RWPE2 (cell line): ENCODE results near the gene TRPM2.

ENCODE experiments used
- ATAC-seq: fragments of 200-7000 bp; cut with Tn5 transposase; 3 replicates; pipeline ENCODE4 v1.9.1; 2021; ENCODE audit warnings: low read depth
- DNase-seq: peaks from one replicate; pipeline ENCODE4 v3.0.0-alpha.2; 2020; ENCODE audit warnings: low spot score
- H3K27ac ChIP-seq: fragments of 450-650 bp; 2 replicates; pipeline ENCODE4 v1.5.1; 2017; ENCODE audit warnings: mild to moderate bottlenecking; ENCODE audit not compliant: poor library complexity, severe bottlenecking
- H3K27me3 ChIP-seq: fragments of 250-450 bp; sonication (Bioruptor Pico); 2 replicates; pipeline ENCODE4 v1.5.1; 2021; ENCODE audit warnings: mild to moderate bottlenecking, moderate library complexity; ENCODE audit not compliant: insufficient read depth, poor library complexity, severe bottlenecking
- H3K36me3 ChIP-seq: fragments of 250-450 bp; sonication (Bioruptor Pico); 2 replicates; pipeline ENCODE4 v1.5.1; 2020; ENCODE audit warnings: low read depth, mild to moderate bottlenecking, moderate library complexity
- H3K4me1 ChIP-seq: fragments of 250-450 bp; sonication (Bioruptor Pico); 2 replicates; pipeline ENCODE4 v1.5.1; 2021; ENCODE audit warnings: mild to moderate bottlenecking, moderate library complexity; ENCODE audit not compliant: insufficient read depth, poor library complexity, severe bottlenecking
- H3K4me3 ChIP-seq: fragments of 250-450 bp; sonication (Bioruptor Pico); 2 replicates; pipeline ENCODE4 v1.5.1; 2021; ENCODE audit warnings: mild to moderate bottlenecking, moderate library complexity; ENCODE audit not compliant: severe bottlenecking
- H3K9me3 ChIP-seq: fragments of 250-450 bp; sonication (Bioruptor Pico); 2 replicates; pipeline ENCODE4 v1.5.1; 2021; ENCODE audit warnings: mild to moderate bottlenecking, moderate library complexity; ENCODE audit not compliant: severe bottlenecking
- CTCF ChIP-seq: fragments of 450-650 bp; IDR thresholded peaks from one replicate; pipeline ENCODE4 v1.5.1; 2017; ENCODE audit warnings: mild to moderate bottlenecking, moderate library complexity; ENCODE audit not compliant: poor library complexity, severe bottlenecking

The TRPM2 gene

GRCh38 chr21:44466996-44467858 is 113.8 kb downstream of the TRPM2 start:
- H3K27me3 ChIP-seq = no peaks in the 10 kb centered on the region
- H3K27ac ChIP-seq = no peak overlapping the region
- no peaks in the 10 kb centered on the region for H3K36me3 ChIP-seq
- ATAC-seq (no peak), DNase-seq (no peak)
- H3K9me3 ChIP-seq = no peaks in the 10 kb centered on the region
- no peaks in the 10 kb centered on the region for H3K4me1 ChIP-seq
- TF ChIP-seq CTCF = no peak
- H3K4me3 ChIP-seq = no peak overlapping the region

- DNase-seq (no peak), ATAC-seq (no peak)
- H3K9me3 ChIP-seq = no peaks in the 10 kb centered on the region
- no peak overlapping the region for H3K27ac ChIP-seq
- TF ChIP-seq CTCF = no peak
- no peaks in the 10 kb centered on the region for H3K36me3 ChIP-seq
- no peaks in the 10 kb centered on the region for H3K4me1 ChIP-seq
- no peak overlapping the region for H3K4me3 ChIP-seq
- H3K27me3 ChIP-seq = no peaks in the 10 kb centered on the region
Measured at GRCh38 chr21:44467859-44468195, 114.4 kb downstream of the TRPM2 start.

- no peaks in the 10 kb centered on the region for H3K9me3 ChIP-seq
- no peaks in the 10 kb centered on the region for H3K27me3 ChIP-seq
- no peak overlapping the region for H3K4me3 ChIP-seq
- no peaks in the 10 kb centered on the region for H3K36me3 ChIP-seq
- no peak for TF ChIP-seq CTCF
- H3K4me1 ChIP-seq = no peaks in the 10 kb centered on the region
- ATAC-seq (no peak), DNase-seq (no peak)
- no peak overlapping the region for H3K27ac ChIP-seq
Measured at GRCh38 chr21:44471341-44471740, 117.9 kb downstream of the TRPM2 start.

- Histone ChIP-seq H3K9me3 (no peaks in the 10 kb centered on the region), H3K4me1 (no peaks in the 10 kb centered on the region), H3K36me3 (no peaks in the 10 kb centered on the region), H3K27ac (no peak overlapping the region), H3K4me3 (no peak overlapping the region), H3K27me3 (no peaks in the 10 kb centered on the region)
- no peak for TF ChIP-seq CTCF
- ATAC-seq = no peak
- no peak for DNase-seq
Measured at GRCh38 chr21:44471996-44472395, 118.6 kb downstream of the TRPM2 start.

GRCh38 chr21:44473915-44474555 is 120.6 kb downstream of the TRPM2 start:
- no peak overlapping the region for H3K27ac ChIP-seq
- no peak for TF ChIP-seq CTCF
- H3K4me3 ChIP-seq = no peak overlapping the region
- no peak for ATAC-seq
- no peak for DNase-seq
- no peaks in the 10 kb centered on the region for H3K4me1 ChIP-seq
- H3K36me3 ChIP-seq = no peaks in the 10 kb centered on the region
- no peaks in the 10 kb centered on the region for H3K27me3 ChIP-seq
- H3K9me3 ChIP-seq = no peaks in the 10 kb centered on the region
